Activated T-cell treated with anti-CD3 and anti-CD28 coated beads, Interleukin-2, amount 50 U/mL, for 48 hours (primary cell): ENCODE data around the gene RIOX2.
A peak's percentile ranks its signal among the peaks of the same experiment; 100 is the strongest.
"Not testable (repeated sequence)": the region's sequence is repeated elsewhere in the genome, so short reads cannot be mapped to it uniquely, and the experiment has no call there.

ENCODE experiments used
- DNase-seq, 2 experiments: peaks; one replicate each; pipeline ENCODE4 v3.0.0-alpha.2; 2020

The RIOX2 gene

DNA sequence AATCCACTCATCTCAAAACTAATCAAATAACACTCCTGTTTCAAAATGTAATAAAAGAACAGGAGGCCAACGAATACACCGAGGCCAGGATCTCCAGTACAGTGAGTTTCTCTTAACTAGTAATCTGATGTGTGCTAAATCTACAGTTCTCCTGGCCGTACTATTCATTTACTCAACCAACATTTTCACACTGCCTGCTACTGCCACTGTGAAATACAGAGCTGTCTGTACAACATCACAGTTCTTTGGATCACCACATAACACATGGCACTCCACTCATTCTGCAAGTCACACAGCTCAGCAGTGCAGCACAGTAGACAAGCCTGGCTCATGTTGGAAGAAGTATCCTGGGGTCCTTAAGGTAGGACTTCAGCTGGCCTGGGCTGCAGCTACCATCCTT lies 21.9 kb downstream of the RIOX2 start:
- no peak for DNase-seq

DNA sequence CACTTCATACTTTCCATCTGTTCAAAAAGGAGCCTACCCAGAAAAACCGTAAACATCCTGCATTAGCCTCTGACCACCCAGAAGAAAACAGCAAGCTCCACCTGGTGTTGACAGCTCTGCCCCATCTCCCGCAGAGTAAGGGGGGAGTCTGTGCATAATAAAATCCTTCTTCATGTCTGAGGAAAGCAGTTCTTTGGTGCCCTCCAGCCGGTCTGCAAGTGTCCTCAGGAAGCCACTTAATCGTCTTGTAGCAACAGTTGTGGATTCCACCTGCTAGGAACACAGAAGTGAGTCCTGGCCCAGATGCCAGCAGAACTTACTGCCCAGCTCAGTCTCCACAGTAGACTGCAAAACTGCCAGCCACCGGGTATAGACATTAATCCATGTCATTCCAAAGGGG lies 22.5 kb downstream of the RIOX2 start:
- DNase-seq = no peak

DNA sequence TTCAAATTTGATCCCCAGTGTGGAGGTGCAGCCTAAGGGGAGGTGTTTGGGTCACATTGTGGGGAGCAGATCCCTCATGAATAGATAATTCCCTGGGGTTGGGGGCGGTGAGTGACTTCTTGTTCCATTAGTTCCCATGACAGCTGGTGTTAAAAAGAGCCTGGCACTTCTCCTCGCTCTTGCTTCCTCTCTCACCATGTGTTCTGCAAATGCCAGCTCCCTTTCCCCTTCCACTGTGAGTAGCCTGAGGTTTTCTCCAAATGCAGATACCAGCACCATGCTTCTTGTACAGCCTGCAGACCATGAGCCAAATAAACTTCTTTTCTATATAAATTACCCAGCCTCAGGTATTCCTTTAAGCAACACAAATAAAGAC lies 23.1 kb downstream of the RIOX2 start:
- no peak for DNase-seq

DNA sequence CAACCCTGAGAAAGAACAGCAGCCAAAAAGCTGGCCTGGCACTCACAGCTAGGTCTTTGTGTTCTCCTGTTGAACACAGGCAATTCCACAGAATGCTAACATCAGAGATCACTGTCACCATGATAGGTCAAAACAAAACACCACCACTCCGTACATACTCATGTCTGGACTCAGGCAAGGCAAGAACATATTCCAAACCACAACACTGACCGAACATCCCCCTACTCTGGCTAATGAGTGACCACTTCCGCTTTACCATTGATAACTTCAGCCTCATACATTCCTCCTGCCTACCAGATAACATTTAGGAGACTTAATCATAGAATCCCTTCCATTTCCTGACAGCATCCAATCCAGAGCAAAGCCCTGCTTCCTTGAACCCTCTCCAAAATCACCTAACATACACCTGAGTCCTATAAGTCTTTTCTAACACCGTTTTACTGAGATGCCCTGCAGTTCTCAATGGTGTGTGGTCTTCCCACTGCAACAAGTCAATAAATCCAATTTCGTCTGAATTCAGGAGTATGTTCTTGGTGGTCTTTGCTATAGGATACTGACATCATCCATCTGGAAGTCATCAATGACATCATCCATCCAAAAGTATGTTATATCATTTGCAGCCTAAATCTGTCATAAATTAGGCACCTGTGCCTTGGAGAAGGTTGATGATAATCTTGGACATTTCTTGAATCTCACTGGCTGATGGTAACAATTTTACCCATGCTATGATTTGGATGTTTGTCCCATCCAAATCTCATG lies 23.7 kb downstream of the RIOX2 start:
- no peak for DNase-seq

DNA sequence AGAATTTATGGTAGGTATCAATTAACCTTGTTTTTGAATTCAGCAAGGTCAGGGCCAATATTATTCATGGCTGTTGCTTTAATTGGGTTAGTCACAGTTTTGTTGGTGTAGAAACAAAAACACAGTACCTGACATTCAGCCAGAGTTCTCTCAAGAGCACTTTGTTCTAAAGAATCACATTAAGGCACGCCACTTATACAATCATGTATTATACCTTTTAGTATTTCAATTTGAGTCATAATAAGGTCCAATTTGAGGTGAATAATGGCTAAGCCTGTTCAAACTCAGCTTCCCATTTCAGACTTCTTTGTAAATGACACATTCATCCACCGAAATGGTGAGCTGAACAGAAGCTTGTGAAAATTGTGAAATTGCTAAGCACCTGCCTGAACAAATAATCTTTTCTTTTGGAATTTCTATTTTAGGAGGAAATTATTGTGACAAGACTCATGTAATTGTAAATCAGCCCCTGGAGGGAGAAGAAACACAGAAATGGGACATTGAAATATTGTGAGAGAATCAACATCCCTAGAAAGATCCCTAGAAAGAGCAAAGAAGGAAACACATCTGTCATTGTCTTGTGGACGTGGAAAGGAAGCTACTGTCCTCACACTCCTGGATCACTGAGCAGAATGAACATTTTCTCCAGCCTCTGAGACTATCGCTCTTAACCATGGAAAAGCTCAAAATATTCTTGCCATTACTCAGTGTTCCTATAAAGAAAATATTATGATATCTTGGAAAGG lies 29.3 kb downstream of the RIOX2 start:
- no peak for DNase-seq

DNA sequence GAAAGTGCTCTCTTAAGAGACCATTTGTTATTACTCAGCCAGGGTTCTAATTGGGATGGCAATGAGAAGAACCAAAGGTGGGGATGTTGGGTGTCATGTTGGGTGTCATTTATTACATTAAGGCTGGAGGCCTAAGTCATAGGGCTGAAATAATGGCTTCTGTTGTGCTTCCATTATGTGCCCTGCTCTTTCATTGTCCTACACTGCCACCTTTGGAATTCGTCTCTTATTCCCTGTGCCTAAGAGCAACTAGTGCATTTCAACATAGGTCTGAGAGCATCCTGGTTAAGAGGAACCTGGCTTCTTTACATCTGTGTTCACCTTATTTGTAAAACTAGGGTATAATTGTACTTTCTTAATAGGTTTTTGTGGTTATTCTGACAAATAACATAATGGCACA lies 32.2 kb downstream of the RIOX2 start:
- no peak for DNase-seq

DNA sequence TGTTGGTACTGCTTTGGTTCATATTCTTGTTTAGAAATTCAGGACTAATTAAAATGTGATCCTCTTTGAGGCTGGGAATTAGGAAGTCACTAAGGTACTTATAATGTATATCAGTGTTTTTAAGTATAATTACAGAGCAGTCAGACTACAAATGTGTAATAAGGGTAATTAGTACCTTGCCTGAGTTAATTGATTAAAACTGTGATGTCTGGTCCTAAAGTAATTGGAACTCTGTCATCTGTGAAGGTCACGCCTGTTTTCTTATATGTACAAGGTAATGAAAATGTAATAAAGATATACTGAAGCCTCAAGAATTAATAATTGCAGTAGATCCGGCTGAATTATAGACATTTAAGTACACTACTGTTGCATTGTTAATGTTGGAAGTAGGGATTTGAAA lies 32.8 kb downstream of the RIOX2 start:
- DNase-seq = no peak

DNA sequence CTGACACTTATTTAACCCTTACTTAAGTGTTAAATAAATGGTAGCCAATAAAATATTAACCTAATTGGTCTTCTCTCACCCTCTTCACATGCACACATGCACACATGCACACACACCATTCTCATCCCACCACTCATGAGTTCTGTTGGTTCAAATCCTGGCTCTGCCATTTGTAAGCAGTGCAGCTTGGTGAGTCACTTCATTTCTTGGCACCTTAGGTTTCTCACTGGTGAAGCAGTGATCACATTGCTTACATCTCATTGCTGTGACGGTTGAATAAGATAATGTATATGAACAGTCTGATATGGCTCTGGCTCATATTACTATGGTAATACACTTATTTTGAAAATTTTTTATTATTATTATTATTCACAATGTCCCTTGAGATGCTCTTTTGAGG lies 33.8 kb downstream of the RIOX2 start:
- DNase-seq = no peak

DNA sequence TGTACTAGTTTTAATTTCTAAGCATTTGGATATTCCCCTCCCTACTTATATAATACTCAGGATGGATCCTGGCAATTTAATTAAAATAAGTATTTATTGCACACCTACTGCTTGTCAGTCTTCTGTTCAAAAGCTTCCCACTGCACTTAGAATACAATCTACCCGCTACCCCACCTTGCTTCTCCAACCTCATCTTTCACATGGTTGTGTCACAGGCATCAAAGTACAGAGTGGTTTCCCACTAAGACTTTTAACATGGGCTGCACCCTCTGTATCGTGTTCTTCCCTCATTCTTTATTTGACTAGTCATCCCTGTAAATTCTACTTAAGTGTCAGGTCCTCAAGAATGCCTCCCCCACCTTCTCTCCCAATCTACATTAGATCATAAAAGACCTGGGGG lies 35.0 kb downstream of the RIOX2 start:
- no peak for DNase-seq

DNA sequence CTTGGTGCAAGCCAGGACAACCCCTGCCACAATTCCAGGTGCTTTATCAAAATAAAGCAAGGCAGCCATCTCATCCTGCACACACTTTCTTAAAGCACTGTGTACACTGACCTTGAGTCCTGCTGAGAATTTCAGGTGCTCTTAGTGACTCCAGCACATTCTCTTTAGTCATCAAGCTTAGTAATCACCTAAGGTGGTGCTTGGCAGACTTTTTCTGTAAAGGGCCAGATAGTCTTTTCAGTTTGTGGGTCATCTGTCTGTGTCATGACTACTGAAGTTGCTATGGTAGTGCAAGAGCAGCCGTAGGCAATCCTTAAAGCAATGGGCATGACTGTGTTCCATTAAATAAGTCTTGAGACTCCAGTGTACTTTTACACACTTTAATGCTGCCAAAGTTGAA lies 36.4 kb downstream of the RIOX2 start:
- DNase-seq = no peak

DNA sequence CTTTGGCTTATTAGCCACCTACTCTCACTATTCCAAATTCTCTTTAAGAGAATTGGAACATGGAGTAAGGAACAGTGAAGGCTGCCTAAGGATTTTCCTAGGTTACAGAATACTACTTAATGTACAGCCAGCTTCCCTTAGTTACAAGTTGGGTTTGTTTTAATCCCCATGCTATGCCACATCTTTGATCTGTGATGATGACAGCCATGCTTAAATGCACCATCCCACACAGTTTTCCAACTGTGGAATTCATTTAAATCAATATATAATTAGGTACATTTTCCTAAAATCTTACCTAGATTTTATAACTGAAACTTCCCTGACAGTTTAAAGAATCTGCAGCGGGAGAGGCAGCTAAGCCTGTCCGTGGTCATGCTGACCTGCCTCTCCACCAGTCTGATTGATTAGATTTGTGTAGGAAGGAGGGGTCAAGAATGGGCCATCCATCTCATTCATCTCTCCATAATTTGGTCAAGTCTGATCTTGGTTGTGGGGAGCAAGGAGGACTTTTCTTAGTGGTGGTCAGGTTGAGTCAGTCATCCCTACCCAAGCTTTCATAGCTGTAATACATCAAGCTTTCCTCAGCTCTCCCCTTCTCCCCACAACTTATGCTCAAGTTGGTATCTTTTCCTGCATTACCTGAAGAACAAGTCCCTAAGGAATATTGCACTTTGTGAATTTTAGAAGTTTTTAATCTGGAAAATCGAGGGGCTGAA lies 37.1 kb downstream of the RIOX2 start:
- no peak for DNase-seq

DNA sequence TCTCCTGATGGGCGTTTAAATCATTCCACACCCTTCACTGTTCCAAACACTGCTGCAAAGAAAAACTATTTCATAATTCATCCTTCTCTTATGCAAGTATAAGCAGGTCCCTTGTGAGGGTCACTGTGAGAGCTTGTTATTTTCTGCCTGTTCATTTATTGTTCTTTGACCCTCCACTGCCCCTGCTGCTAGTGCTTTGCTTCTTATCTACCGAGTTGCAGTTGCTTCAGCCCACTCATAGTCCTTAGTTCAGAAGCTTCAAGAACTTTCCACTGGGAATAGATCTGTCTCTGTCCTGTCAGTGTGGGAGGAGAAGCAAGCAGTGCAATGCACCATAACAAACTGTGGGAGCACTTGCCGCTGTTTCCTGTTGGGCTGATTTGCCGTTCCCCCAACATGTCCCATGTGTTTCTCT lies 39.8 kb downstream of the RIOX2 start:
- DNase-seq = no peak

DNA sequence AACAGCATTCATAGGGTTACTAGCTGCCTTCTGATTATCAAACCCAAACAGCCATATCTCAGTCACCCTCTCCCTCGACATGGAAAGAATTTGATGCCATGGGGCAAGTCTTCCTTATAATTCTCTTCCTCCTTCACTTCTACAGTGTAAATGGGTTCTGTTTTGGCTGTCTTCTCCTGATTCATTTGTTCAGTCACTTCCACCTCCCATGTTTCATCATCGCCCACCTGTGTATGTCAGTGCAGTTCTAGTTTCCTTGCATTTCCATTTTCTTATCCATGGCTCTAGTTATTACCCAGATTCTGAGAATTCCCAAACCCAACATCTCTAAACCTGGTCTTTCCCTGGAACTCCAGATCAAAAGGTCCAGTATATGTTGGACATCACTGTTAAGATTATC lies 41.0 kb downstream of the RIOX2 start:
- DNase-seq = no peak

DNA sequence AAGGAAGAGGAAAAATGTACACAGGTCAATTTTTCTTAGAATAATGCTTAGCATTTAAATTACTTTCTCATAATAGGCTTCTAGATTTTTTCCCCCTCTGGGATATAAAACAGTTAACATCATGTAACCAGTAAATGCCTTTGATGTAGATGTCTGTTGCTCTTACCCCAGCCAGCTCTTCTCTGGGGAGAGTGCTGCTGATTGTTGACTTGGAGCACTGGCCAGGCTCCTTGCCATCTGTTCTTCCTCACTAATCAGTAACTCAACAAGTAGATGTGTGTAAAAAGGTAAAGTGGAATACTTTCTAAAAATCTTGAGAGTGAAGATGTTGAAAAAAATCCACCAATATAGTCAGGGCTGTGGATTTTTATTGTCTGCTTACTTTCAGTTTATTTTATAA lies 42.2 kb downstream of the RIOX2 start:
- no peak for DNase-seq

DNA sequence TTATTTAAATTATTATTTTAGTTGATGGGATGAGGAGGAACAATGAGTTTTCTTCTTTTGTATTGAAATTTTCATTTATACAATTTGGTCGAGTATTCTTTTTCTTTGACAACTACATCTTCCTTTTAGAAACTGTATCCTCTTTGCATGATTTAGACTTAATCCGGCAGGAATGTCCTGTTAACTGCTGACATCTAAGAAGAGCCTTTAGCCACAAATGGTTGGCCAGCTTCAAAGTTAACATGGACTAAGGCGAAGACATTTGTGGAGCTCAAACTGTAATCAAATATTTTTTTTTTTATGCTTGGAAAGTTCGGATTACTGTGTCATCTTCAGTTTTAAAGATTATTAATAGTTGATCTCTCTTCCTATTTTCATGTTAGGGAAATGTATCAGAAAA lies 43.2 kb downstream of the RIOX2 start:
- DNase-seq = no peak

DNA sequence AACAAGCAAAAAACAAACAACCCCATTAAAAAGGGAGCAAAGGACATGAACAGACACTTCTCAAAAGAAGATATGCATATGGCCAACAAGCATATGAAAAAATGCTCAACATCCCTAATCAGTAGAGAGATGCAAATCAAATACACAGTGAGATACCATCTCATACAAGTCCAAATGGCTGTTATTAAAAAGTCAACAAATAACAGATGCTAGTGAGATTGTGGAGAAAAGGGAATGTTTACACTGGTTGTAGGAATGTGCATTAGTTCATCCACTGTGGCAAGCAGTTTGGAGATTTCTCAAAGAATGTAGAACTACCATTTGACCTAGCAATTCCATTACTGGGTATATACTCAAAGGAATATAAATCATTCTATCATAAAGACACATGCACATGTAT lies 44.5 kb downstream of the RIOX2 start:
- no peak for DNase-seq

DNA sequence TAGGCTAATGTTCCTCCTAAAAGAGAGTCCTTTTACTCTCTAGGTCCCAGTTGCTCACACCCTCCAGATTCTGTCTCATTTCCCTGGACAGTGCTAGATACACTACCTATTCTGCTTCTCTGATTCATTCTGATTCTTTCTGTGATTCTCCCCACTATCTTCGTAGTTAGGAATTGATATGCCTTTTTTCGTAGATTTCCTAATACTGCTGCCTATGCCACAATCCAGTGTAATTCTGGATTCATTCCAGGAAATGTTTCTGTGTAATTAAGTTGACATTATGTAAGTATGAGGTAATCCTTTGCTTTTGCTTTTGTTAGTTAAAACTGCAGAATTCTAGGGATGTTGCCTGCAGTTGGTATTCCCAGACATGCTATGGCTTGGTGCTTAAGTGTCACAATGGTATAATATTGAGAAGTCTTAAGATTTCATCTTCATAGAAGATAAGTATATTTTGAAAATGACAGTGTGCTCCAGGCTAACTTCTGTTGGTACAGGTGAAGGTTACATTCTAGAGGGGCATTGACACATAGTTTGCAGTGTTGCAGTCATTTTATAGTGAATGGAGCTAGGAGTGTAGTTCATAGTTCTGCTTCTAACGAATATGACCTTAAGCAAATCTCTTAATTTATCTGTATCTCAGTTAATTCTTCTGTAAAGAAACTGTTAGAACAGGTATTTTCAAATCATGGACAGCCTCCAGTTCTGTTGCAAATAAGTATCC lies 54.3 kb downstream of the RIOX2 start:
- DNase-seq = no peak

DNA sequence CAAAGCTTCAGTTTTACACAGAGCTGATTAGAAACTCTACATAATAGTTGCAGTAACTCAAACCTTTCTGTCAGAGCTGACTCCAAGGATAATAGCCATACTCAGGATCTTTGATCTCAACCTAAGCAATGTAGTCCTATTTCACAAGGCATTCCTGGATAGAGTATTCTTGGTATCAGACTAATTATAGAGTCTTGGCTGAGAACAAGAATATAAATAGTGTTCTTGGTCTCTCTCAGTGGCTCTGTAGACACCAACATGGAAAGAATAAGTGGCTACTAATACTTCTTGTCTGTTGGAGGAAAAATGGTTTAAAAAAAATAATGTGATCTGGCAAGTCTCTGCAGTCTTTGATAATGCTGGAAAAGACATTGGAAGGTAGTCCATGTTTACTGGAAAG lies 55.7 kb downstream of the RIOX2 start:
- DNase-seq = no peak

DNA sequence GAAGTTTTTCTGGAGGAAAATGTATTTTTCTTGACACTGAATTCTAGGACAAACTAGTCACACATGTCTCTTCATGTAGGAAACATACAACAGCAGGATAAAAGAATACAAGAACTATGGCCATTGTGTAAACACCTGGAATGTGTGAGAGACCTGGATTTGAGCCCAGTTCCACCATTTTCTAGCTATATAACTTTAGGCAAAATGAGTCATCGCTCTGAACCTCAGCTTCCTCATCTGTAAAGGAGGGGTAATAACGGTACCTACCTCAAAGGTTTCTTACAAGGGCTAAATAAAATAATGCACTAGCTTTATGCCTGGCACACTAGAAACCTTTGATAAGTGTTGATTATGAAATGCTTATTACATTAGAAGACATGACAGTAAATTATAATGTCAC lies 57.8 kb downstream of the RIOX2 start:
- DNase-seq = no peak

DNA sequence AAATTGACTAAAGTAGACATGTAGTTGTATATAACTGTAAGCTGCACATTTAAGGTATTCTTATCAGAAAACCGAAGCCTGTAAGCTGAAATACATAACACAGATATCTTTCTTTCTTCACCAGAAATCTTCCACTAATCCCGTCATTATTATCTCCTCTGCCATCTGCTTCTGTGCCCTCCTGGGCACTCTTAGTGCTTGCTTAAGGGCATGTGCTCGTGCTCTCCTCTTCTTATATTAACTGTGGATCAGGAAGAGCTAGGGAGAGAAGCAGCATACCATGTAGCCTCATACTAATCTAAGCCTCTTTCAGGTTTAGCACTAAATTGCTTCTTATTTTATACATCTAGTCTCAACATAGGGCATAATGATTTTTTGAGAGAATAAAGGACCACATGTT lies 60.8 kb downstream of the RIOX2 start:
- no peak for DNase-seq

DNA sequence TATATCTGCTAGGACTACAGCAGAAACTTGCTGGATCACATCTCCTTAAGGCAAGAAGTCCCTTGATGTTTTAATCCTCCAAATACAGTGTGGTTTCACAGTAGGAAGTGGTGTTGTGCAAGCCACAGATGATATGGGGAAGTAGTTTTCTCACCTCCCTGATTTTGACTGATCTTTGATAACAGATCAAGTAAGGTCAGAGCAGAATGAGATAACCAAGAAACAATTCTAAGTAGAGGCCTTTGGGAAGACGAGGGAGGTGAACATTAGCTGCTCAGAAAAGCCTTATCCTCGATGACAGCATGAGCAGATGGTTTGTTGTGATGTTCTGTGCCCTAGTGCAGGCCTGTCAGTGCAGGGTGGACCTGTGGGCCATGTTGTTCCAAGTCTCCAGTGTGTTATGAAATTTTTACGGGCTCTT lies 61.3 kb downstream of the RIOX2 start:
- DNase-seq = no peak

DNA sequence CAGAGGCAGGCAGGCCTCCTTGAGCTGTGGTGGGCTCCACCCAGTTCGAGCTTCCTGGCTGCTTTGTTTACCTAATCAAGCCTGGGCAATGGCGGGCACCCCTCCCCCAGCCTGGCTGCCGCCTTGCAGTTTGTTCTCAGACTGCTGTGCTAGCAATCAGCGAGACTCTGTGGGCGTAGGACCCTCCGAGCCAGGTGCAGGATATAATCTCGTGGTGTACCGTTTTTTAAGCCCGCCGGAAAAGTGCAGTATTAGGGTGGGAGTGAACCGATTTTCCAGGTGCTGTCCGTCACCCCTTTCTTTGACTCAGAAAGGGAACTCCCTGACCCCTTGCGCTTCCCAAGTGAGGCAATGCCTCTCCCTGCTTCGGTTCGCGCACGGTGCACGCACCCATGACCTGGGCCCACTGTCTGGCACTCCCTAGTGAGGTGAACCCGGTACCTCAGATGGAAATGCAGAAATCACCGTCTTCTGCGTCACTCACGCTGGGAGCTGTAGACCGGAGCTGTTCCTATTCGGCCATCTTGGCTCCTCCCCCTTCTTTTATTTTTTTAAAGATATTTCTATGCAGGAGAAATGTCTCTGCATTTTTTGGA lies 61.9 kb downstream of the RIOX2 start:
- peak; percentile 27 to 31 for DNase-seq

DNA sequence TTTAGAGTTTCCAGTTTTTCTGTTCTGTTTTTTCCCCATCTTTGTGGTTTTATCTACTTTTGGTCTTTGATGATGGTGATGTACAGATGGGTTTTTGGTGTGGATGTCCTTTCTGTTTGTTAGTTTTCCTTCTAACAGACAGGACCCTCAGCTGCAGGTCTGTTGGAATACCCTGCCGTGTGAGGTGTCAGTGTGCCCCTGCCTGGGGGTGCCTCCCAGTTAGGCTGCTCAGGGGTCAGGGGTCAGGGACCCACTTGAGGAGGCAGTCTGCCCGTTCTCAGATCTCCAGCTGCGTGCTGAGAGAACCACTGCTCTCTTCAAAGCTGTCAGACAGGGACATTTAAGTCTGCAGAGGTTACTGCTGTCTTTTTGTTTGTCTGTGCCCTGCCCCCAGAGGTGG lies 62.4 kb downstream of the RIOX2 start:
- DNase-seq = not testable (repeated sequence)
